Measurements from ENCODE around the gene SGMS2.

- TF ChIP-seq CTCF (IDR thresholded peaks at IDR 0.05) (no peak), EZH2 (IDR thresholded peaks at IDR 0.05) (no peak), EZH2phosphoT487 (IDR thresholded peaks at IDR 0.05) (no peak)
Observed at GRCh38 chr4:107814758-107815157, 10.0 kb upstream of the SGMS2 start.

Data from neural progenitor cell (in vitro differentiated cells).